Stomach (tissue), 9 donors: ENCODE results near the gene PPP1R12B. TPM values are rescaled to one million over a fixed set of nuclear protein-coding genes. Genes with fewer than 3 reads are reported as not detected.

Experiments
- DNase-seq, 2 donors: peaks; one replicate each; pipeline versions ENCODE4 v3.0.0 to v3.0.0-alpha.2; 2013 to 2019
- H3K27ac ChIP-seq, 5 donors: fragments of 200-600 bp in 4 of 5; sonication (generic) in 4 of 5; one replicate each; pipeline ENCODE4 v1.5.1; 2013 to 2019; ENCODE audit warnings: mild to moderate bottlenecking in 1 of 5, moderate library complexity in 1 of 5
- H3K27me3 ChIP-seq, 3 donors: fragments of 200-600 bp; sonication (generic); one replicate each; pipeline ENCODE4 v1.5.1; 2017 to 2019; ENCODE audit warnings: mixed run types in 1 of 3
- H3K36me3 ChIP-seq, 4 donors: fragments of 200-600 bp; sonication (generic); 1 replicate in 3 of 4; 2 replicates in 1 of 4; pipeline ENCODE4 v1.5.1; 2016 to 2019
- H3K4me1 ChIP-seq, 4 donors: fragments of 200-600 bp; sonication (generic); one replicate each; pipeline ENCODE4 v1.5.1; 2016 to 2019
- H3K4me3 ChIP-seq, 4 donors: fragments of 200-600 bp; sonication (generic) in 3 of 4; one replicate each; pipeline ENCODE4 v1.5.1; 2016 to 2019; ENCODE audit warnings: mild to moderate bottlenecking in 1 of 4
- H3K9me3 ChIP-seq, 4 donors: fragments of 200-600 bp; sonication (generic); one replicate each; pipeline ENCODE4 v1.5.1; 2016 to 2019
- CTCF ChIP-seq, 7 experiments: fragments of 450-650 bp in 4 of 7; fragments of 200-600 bp in 3 of 7; sonication (generic) in 3 of 7; IDR thresholded peaks; one replicate each; pipeline ENCODE4 v1.5.1; 2016 to 2019; ENCODE audit warnings: antibody characterized with exemption in 7 of 7, control low read depth in 2 of 7, mild to moderate bottlenecking in 1 of 7
- EP300 ChIP-seq: sonication (generic); formaldehyde crosslinking; IDR thresholded peaks from one replicate; pipeline ENCODE4 v1.6.1; 2017; ENCODE audit warnings: antibody characterized with exemption
- POLR2A ChIP-seq, 4 donors: fragments of 450-650 bp; IDR thresholded peaks; one replicate each; pipeline ENCODE4 v1.6.1; 2016; ENCODE audit warnings: antibody characterized with exemption in 4 of 4, control low read depth in 2 of 4, mild to moderate bottlenecking in 1 of 4, moderate library complexity in 1 of 4
- POLR2AphosphoS5 ChIP-seq, 3 donors: sonication (generic); formaldehyde crosslinking; IDR thresholded peaks; one replicate each; pipeline ENCODE4 v1.6.1; 2016; ENCODE audit warnings: antibody characterized with exemption in 3 of 3
- WGBS, 5 donors: extraction: QIAGEN DNeasy Blood & Tissue Kit in 3 of 5; methylation state at CpG; one replicate each; pipeline versions ENCODE4 v1.1.5 to v1.1.7; 2013 to 2018; 5-methylcytosine and 5-hydroxymethylcytosine counted together
- intact Hi-C: fragments of 100-400 bp; cut with DNase I; formaldehyde crosslinking; loops from one replicate; pipeline ENCODE4 v1.15.1; 2023; ENCODE audit warnings: low total_unique reads
- polyA plus RNA-seq, 3 donors: library from polyadenylated mRNA; stranded (reverse); fragments of 200-250 nt; gene quantifications; one replicate each; pipeline ENCODE4 v1.2.3, GENCODE V29; 2013
- total RNA-seq, 5 donors: library from RNA; depleted of rRNA; stranded (reverse); fragments of >200 nt; gene quantifications; one replicate each; pipeline versions ENCODE4 v1.1.0 to v1.2.3, GENCODE V29; 2014 to 2016
- donor health status: healthy with polysubstance abuse.
- donor health status: Bipolar disorder and iron deficiency.
- donor health status: healthy.

Gene PPP1R12B
- total and polyA plus RNA-seq, 8 donors = 9.7 to 352 (median 96.0) TPM

GRCh38 chr1:202320081-202320405 is 28.5 kb upstream of the PPP1R12B start:
- no peak overlapping the region for H3K27ac ChIP-seq
- no peak for TF ChIP-seq POLR2AphosphoS5 (IDR thresholded peaks at IDR 0.05)
- no peak for TF ChIP-seq POLR2A (IDR thresholded peaks at IDR 0.05)
- no peak for TF ChIP-seq EP300
- TF ChIP-seq CTCF (IDR thresholded peaks at IDR 0.05) = no peak
- intact Hi-C loops = no loop called here

GRCh38 chr1:202323731-202324130 is 24.8 kb upstream of the PPP1R12B start:
- Histone ChIP-seq H3K9me3 (no peaks in the 10 kb centered on the region), H3K27ac (no peak overlapping the region), H3K4me1 (no peaks in the 10 kb centered on the region), H3K36me3 (no peaks in the 10 kb centered on the region), H3K27me3 (peaks cover 0 to 4% (median 0%) of the 10 kb centered on the region in 3 donors), H3K4me3 (no peak overlapping the region)
- DNase-seq = no peak
- WGBS, 5 donors = 35 to 59% (median 38%) methylated on average over 4 of the region's 4 CpGs
- TF ChIP-seq EP300 (no peak), POLR2AphosphoS5 (IDR thresholded peaks at IDR 0.05) (no peak), CTCF (IDR thresholded peaks at IDR 0.05) (no peak), POLR2A (IDR thresholded peaks at IDR 0.05) (no peak)
- intact Hi-C loops = no loop called here

More at GRCh38 chr1:202320081-202320405, 28.5 kb upstream of the PPP1R12B start:
- H3K9me3 ChIP-seq = no peaks in the 10 kb centered on the region
- H3K36me3 ChIP-seq = no peaks in the 10 kb centered on the region
- no peak for DNase-seq
- H3K4me1 ChIP-seq = no peaks in the 10 kb centered on the region
- H3K4me3 ChIP-seq = no peak overlapping the region
- H3K27me3 ChIP-seq = peaks cover 0 to 8% (median 0%) of the 10 kb centered on the region in 3 donors

GRCh38 chr1:202324646-202325045 is 23.9 kb upstream of the PPP1R12B start:
- Histone ChIP-seq H3K4me3 (no peak overlapping the region), H3K36me3 (peaks cover 0 to 4% (median 0%) of the 10 kb centered on the region in 4 donors), H3K27ac (no peak overlapping the region), H3K4me1 (no peaks in the 10 kb centered on the region), H3K27me3 (no peaks in the 10 kb centered on the region), H3K9me3 (no peaks in the 10 kb centered on the region)
- DNase-seq = no peak
- intact Hi-C loops = no loop called here
- no peak for TF ChIP-seq POLR2A (IDR thresholded peaks at IDR 0.05)
- TF ChIP-seq POLR2AphosphoS5 (IDR thresholded peaks at IDR 0.05) = no peak
- no peak for TF ChIP-seq CTCF (IDR thresholded peaks at IDR 0.05)
- no peak for TF ChIP-seq EP300
- 85 to 95% (median 91%) methylated on average over 2 of the region's 2 CpGs for WGBS, 5 donors

GRCh38 chr1:202329891-202330290 is 18.6 kb upstream of the PPP1R12B start:
- Histone ChIP-seq H3K27me3 (no peaks in the 10 kb centered on the region), H3K4me1 (no peaks in the 10 kb centered on the region), H3K9me3 (no peaks in the 10 kb centered on the region), H3K27ac (no peak overlapping the region), H3K36me3 (peaks cover 0 to 46% (median 17%) of the 10 kb centered on the region in 4 donors), H3K4me3 (no peak overlapping the region)
- no peak for DNase-seq
- intact Hi-C loops = no loop called here
- TF ChIP-seq EP300 = no peak
- TF ChIP-seq CTCF (IDR thresholded peaks at IDR 0.05) = no peak
- no peak for TF ChIP-seq POLR2A (IDR thresholded peaks at IDR 0.05)
- TF ChIP-seq POLR2AphosphoS5 (IDR thresholded peaks at IDR 0.05) = no peak
